Glomerular endothelial cell (primary cell): ENCODE measurements around the gene ALDH1B1. TPM values are rescaled to one million over a fixed set of nuclear protein-coding genes. Genes with fewer than 3 reads are reported as not detected.

Experiments used
- DNase-seq: peaks from one replicate; pipeline ENCODE4 v3.0.0-alpha.2; 2011; ENCODE audit warnings: low read depth, low spot score; ENCODE audit errors: extremely low read depth
- total RNA-seq: library from RNA; depleted of rRNA; stranded (reverse); fragments of >200 nt; gene quantifications from 2 replicates; pipeline ENCODE4 v1.2.3, GENCODE V29; 2015

Gene ALDH1B1
- 28.9 and 51.0 TPM in 2 replicates for total RNA-seq

- peak; percentile 12 for DNase-seq
Measured at GRCh38 chr9:38392235-38393127, at the start of gene ALDH1B1. Gene ALDH1B1 (plus strand): TSS chr9:38392702. CDS start chr9:38395749, 3,047 bp downstream.

GRCh38 chr9:38343037-38343436 is 49.5 kb upstream of the ALDH1B1 start:
- no peak for DNase-seq

- no peak for DNase-seq
Measured at GRCh38 chr9:38343552-38343951, 49.0 kb upstream of the ALDH1B1 start.

DNA sequence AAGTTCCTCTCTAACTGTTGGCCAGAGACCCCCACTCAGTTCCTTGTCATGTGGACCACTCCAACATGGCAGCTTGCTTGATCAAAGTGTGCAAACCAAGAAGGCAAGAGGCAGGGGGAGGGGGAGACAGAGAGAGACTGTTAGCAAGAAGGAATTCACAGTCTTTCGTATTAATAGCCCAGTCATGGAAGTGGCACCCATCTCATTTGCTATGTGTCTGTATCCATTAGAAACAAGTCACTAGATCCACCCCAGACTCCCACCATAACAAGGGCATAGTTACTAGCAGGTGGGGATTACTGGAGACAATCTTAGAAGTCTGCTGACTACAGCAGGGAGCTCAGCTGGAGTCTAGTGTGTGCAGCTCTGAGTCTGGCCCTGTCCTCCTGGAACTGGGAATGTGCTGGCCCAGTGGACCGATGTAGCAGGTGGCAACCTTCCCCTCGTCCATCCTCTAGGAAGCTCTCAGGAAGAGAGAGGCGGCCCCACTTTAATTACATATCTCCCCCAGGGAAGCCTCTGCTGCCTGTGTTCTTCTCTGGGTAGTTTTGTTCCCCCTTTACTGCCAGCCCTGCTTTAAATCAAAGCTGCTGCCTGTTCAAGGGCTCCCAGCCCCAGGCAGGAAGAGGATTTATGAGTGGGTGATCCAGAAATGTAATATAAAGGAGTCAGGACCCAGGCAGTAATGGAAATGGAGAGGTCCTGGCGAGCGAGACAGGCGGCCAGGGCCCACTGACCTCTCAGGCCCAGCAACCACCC is 47.8 kb upstream of the ALDH1B1 start:
- no peak for DNase-seq

GRCh38 chr9:38345851-38346755 is 46.4 kb upstream of the ALDH1B1 start:
- DNase-seq: no peak

- DNase-seq: no peak
Measured at GRCh38 chr9:38346811-38347210, 45.7 kb upstream of the ALDH1B1 start.

DNA sequence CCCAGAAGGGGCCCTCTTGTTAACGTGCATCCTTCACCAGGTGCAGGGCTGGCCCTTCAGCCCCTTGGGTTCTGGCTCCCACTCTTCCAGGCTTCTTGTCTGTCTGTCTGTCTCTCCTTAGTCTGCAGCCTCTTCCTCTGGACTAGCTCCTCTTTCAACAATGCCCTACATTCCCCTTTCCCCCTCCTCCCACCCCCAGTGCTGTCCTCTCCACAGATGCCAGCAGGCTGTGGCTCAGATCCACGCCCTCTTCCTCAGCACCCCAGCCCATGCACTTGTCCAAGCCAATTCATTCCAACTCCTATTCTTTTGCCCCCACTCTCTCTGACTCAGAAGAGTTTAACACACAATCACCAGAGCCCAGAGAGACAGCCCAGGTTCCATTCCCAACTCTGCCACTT is 45.2 kb upstream of the ALDH1B1 start:
- DNase-seq: no peak

- DNase-seq: no peak
Measured at GRCh38 chr9:38347946-38348345, 44.6 kb upstream of the ALDH1B1 start.

DNA sequence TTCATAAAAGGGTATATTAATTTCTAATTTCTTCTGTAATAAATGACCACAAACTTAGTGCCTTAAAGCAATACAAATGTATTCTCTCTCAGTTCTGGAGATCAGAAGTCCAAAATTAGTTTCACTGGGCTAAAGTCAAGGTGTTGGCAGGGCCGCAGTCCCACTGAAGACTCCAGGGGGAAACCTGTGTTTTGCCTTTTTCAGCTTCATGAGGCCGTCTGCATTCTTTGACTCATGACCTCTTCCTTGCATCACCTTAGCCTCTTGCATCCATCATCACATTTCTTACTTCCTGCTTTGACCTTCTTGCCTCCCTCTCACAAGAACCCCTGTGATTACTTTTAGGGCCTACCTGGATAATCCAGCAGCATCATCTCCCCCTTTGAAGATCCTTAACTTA is 42.0 kb upstream of the ALDH1B1 start:
- no peak for DNase-seq

DNA sequence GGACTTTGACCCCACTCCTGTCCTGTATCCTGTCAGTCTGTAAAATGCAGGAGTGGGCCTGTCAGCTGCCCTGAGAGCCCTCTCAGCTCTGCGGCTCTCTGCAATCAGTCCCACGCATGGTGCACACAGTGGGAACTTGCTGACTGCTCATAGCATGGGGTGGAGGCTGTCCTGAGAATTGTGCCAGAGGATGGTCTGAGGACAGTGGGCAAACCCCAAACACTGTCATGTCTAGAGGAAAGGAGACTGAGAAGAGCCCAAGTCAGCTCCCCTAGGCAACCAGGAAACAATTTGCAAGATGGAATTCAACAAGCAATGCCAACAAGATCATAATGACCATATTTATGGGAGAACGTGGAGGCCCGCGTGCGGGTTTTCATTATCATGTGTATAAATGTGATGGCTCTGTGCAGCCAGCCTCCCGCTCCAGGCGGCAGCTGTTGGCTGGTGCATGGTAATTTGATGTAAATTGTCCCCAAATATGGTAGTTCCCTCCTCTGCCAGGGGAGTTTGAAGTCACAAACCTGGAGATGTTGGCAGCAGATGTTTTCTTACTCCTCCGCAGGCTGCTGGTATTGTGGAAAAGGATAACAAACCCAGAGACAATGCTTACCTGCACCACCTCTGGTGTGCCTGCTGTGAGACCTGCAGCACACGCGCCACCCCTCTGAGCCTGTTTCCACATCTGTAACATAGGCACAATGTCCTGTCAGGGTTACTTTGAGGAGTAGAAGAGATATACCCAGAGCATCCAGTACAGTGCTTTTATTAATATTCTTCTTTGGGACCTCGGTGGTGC is 39.8 kb upstream of the ALDH1B1 start:
- DNase-seq: no peak

- DNase-seq: no peak
Measured at GRCh38 chr9:38355115-38355514, 37.4 kb upstream of the ALDH1B1 start.

GRCh38 chr9:38355517-38356120 is 36.9 kb upstream of the ALDH1B1 start:
- DNase-seq: no peak

GRCh38 chr9:38356851-38357250 is 35.7 kb upstream of the ALDH1B1 start:
- DNase-seq: no peak

DNA sequence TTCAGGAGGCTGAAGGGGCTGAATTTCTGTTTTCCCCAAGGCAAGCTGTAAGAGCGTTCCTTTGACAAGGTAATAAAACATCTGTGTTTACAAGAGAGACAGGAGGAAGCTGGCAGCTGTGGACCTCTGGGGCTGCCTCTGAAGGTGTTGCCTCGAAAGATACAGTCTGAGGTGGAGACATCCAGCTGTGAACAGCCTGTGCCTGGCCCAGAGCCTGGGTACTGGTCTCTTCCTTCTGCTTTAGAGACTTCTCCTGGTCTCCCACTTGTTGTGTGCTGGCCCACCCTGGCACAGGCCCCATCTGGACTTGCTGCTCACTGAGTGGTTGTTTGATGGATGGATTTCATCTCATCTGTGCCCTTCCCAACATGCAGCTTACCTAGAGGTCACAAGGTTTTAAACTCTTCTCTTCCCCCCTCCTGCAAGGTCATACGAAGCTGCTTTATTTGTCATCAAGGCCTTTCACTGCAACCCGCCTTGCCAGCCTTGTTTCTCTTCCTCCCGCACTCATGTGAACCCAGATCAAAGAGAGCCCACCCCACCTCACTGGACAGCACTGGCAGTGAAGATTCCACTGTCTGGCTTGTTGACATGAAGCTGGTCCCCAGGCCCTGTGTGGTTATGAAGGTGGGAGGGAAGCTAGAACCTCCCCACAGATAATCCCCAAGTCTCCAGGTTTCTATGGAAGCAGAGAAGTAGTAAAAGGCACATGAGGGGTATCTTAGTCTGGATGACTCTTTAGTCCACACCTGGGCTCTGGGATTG is 35.0 kb upstream of the ALDH1B1 start:
- DNase-seq: no peak

DNA sequence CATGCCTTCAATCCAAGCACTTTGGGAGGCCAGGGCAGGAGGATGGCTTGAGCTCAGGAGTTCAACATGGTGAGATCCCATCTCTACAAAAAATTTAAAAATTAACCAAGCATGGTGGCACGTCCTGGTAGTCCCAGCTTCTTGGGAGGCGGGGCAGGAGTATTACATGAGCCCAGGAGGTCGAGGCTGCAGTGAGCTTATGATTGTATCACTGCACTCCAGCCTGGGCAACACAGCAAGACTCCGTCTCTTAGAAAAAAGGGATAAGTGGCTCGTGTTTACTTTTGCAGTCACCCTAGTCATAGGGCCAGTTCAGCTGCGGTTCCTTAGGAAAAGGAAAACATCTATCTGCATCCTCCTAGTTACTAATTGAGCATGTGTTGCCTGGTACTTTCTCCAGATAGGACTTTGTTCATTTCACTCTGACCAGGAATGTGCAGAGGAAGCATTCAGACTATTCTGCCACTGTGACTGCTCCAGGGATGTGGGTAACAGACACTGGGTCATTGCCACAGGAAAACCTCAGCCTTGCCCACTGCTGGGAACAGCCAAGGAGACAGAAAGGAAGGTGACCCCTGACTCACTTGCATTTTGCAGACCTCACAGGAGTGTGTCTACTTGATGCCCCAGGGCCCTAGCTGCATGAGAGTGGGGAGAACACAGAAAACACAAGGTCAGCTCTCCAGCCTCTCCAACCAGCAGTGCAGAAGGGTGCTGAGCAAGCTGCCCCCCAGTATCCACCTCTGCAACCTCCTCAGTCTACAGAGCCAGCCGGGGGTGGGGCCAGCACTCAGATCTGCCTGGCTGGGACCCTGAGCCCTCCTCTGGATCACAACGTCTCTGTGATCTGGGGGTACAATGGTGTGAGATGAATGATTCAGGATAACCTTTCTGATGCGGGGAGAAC is 33.9 kb upstream of the ALDH1B1 start:
- DNase-seq: no peak

DNA sequence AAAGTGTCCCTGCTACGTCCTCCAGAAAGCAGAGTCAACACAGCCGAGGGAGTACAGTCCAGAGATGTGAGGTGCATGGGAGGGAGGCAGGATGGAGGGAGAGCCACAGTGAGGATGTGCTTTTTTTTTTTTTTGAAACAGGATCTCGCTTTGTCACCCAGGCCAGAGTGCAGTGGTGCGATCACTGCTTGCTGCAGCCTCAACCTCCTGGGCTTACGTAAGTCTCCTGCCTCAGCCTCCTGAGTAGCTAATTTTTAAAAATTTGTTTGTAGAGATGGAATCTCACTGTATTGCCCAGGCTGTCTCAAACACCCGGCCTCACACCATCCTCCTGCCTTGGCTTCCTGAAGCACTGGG is 33.2 kb upstream of the ALDH1B1 start:
- DNase-seq: no peak

DNA sequence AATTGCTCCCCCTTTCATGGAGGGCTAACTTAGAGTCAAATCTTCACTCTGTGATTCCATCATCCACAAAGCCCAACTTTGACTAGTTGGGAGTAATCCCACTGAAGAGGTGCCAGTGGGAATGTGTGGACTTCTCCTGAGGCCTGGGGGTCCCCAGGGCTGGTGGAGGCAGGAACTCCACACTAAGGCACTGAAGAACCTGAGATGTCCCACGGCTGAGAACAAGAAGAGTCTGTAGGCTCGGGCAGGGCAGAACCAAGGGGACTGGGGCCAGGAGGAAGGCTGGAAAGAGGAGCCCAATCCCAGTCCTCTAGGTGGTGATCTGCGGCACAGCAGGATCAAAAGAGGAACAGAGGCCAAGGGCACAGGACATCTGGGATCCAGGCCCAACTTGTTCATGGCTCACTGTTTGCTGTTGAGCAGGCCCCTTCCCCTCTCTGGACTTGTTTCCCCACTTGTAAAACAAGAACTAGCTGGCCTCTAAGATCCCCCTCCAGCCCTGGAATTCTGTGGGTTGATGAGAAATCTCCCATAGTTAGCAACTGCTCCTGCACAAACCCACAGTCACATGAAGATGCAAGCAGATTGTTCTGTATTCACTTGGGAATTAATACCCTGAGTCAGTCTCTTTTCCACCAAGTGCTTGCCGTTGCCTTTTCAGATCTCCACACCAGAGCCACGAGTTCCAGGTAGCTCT is 32.7 kb upstream of the ALDH1B1 start:
- no peak for DNase-seq
